ENCODE data around the gene BNIP3.
"Not testable (repeated sequence)": the region's sequence is repeated elsewhere in the genome, so short reads cannot be mapped to it uniquely, and the experiment has no call there.

BNIP3 gene

GRCh38 chr10:132001238-132001972 is 19.7 kb upstream of the BNIP3 start:
- DNase-seq: no peak

- DNase-seq: no peak
Measured at GRCh38 chr10:131998845-131999681, 17.3 kb upstream of the BNIP3 start.

- DNase-seq: no peak
Measured at GRCh38 chr10:131998050-131998844, 16.5 kb upstream of the BNIP3 start.

- DNase-seq: no peak
Measured at GRCh38 chr10:131997366-131998049, 15.8 kb upstream of the BNIP3 start.

DNA sequence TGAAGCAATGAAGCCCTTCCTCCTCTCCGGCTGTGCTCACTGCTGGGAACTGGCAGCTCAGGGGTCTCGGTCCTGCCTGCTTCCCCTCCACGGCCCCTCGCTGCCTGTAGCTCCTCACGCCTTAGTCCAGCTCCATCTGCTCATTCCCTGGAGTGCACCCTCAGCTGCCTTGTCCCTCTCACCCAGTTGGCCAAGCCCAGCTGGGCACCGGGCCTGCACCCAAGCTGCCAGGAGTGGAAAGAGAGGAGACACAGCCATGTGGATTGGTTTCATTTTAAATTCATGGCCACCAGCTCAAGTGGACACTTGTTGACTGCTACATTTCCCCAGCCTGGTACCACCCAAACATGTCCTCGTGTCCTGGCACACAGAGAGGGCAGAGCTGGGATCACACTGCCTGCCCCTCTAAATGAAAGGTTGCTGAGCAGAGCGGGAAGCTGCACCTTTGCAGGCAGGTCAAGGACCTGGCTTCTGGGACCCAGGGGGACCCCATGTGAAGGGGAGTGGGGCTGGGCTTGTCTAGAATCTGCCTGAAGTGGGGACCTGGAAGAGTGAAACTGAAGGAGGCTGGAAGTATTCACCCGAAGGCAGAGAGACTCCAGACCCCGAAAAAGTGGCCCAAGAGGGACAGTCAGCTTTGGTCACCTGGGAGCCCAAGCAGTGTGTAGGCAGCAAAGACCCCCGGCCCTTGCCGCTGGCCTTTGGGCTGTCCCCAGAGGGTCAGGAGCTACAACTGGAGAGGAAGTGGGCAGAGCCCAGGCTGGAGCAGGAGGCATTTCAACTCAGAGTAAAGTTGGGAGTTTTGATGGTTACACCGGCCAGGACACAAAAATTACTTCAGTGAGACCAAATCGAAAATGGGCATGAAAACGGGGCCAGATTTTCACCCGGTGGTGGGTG is 15.0 kb upstream of the BNIP3 start:
- DNase-seq: no peak

GRCh38 chr10:131994435-131994834 is 12.7 kb upstream of the BNIP3 start:
- no peak for DNase-seq

- DNase-seq: no peak
Measured at GRCh38 chr10:131993275-131993674, 11.6 kb upstream of the BNIP3 start.

GRCh38 chr10:131991726-131992125 is 10.0 kb upstream of the BNIP3 start:
- no peak for DNase-seq

- DNase-seq: not testable (repeated sequence)
Measured at GRCh38 chr10:131987786-131988185, 6.1 kb upstream of the BNIP3 start.

DNA sequence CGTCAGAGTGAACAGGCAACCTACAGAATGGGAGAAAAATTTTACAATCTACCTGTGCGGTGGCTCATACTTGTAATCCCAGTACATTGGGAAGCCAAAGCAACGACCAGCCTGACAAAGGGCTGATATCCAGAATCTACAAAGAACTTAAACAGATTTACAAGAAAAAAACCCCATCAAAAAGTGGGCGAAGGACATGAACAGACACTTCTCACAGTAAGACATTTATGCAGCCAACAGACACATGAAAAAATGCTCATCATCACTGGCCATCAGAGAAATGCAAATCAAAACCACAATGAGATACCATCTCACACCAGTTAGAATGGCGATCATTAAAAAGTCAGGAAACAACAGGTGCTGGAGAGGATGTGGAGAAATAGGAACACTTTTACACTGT is 5.6 kb upstream of the BNIP3 start:
- DNase-seq: not testable (repeated sequence)

- not testable (repeated sequence) for DNase-seq
Measured at GRCh38 chr10:131986851-131987250, 5.1 kb upstream of the BNIP3 start.

- DNase-seq: no peak
Measured at GRCh38 chr10:131983780-131984179, 2.1 kb upstream of the BNIP3 start.

DNA sequence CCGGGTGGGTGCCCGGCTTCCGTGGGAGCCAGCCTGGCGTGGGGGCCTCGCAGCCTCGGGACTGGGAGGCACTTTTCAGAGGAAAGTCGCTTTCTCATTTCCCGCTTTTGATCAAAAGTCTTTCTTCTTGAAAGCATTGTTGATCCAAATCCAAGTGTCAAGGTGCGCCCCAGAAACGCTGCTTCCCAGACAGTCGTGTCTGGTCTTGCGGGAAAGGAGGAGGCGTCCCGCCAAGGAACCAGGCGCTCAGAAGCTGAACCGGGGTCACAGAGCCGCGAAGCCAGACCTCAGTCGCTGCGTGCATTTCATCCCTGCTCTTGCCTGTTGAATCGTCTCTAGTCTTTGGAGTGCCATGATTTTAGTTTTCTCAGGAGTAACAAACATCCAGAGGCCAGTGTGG is 1.1 kb upstream of the BNIP3 start:
- DNase-seq: no peak

DNA sequence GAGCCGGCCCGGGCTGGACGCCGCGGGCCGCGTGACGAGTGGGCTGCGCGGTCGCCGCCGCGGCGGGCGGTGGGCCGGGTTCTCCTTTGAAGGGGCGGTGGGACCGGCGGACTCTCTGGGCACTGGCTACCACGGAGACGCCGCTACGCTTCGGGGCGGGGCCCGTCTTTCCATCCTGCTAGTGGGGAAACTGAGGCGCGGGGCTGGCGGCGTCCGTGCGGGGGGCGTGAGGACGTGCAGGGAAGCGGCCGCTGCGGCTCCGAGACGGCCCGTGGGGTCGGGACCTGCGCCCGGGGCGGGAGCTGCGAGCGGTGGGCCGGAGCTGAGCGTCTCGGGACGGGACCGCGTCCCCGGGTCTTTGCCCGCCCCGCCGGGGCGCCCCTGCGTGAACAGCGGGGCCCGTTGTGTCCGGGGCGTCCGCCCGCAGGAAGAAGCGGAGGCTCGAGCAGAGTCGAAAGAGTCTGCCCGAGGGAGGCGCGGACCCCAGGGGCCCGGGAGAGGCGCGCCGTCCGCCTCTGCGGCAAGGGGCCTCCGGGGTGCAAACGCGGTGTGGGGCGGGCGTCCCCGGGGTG is 548 bp upstream of the BNIP3 start:
- no peak for DNase-seq

GRCh38 chr10:131980761-131981428 is 828 bp downstream of the BNIP3 start:
- DNase-seq: no peak

- DNase-seq: no peak
Measured at GRCh38 chr10:131980321-131980720, 1.4 kb downstream of the BNIP3 start.

DNA sequence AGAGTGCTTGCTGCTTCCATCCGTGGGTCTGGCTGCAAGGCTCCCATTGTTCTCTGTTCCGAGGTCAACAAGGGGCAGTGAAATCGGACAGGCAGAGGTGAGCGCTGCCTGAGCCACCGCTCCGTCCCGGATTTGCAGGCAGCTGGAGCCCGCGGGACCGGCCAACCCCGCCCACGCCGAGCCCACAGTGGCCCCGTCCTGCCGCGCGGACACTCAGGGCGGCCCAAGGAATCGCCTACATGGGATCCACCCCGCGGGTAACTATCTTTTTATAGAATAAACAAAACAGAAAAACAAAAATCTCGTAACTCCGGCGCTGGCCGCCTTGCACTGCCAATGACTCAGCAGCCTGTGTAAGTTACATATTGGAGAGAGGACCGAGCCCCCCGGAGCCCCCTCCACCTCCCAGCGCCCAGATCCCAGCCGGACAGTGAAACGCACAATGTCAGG is 1.9 kb downstream of the BNIP3 start:
- no peak for DNase-seq

DNA sequence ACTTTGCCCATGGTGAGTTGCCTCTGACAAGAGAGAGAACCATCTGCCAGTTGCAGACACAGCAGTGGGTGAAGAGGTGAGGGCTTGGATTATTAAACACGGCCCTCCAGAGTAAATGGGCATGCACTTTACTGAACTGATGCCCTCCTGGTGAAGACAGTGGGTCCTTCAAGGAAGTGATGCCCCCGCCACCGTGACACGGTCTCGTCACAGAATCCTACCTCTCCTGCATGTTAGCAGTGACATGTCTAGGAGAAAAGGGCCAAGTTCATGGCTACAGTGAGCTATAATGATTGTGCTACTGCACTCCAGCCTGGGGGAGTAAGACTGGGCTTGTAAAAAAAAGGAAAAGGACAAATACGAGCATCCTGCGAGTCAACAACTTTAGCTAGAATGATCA is 2.4 kb downstream of the BNIP3 start:
- no peak for DNase-seq

- no peak for DNase-seq
Measured at GRCh38 chr10:131978851-131979250, 2.9 kb downstream of the BNIP3 start.

DNA sequence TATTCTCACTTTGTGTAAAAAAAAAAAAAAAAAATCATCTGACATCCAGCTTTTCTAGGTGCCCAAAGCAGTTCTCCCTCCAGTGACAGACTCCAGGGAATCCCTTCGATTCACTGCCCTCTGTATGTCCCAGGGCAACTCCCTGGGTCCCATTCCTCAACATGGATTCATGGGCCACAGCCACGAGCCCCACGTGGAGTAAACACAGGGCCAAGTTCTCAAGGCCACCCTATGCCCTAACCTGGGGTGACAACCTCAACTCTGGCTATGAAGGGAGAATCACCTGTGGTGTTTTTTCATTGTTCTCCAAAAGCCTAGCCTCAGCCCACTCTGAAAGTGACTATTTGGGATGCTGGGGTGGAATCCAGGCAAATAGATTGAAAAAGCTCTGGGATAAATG is 3.4 kb downstream of the BNIP3 start:
- DNase-seq: no peak

Measured in NCI-H2171 treated with DMSO at 0.1 percent for 48 hours (cell line).